Coronary artery (tissue), 2 donors: Measurements from ENCODE around the gene ABCC6.
"Not testable (repeated sequence)": the region's sequence is repeated elsewhere in the genome, so short reads cannot be mapped to it uniquely, and the experiment has no call there.

Experiments used
- DNase-seq: peaks from one replicate; pipeline ENCODE4 v3.0.0-alpha.2; 2017; ENCODE audit warnings: low spot score
- H3K27ac ChIP-seq, 2 donors: fragments of 200-600 bp; sonication (generic); one replicate each; pipeline ENCODE4 v1.5.1; 2016 to 2019
- H3K4me3 ChIP-seq: fragments of 200-600 bp; sonication (generic); 2 replicates; pipeline ENCODE4 v1.5.1; 2016; ENCODE audit warnings: mild to moderate bottlenecking, moderate library complexity
- CTCF ChIP-seq: fragments of 200-600 bp; sonication (generic); IDR thresholded peaks from one replicate; pipeline ENCODE4 v1.5.1; 2019; ENCODE audit warnings: antibody characterized with exemption

The ABCC6 gene

GRCh38 chr16:16159662-16160061 lies 63.6 kb downstream of the ABCC6 start:
- no peak for TF ChIP-seq CTCF
- no peak overlapping the region for H3K4me3 ChIP-seq
- DNase-seq = no peak
- no peak overlapping the region for H3K27ac ChIP-seq

GRCh38 chr16:16158741-16159374 lies 64.4 kb downstream of the ABCC6 start:
- no peak for DNase-seq
- no peak for TF ChIP-seq CTCF
- no peak overlapping the region for H3K4me3 ChIP-seq
- no peak overlapping the region for H3K27ac ChIP-seq

GRCh38 chr16:16158082-16158658 lies 65.1 kb downstream of the ABCC6 start:
- Histone ChIP-seq H3K4me3 (no peak overlapping the region), H3K27ac (no peak overlapping the region)
- DNase-seq = no peak
- no peak for TF ChIP-seq CTCF

- Histone ChIP-seq H3K4me3 (no peak overlapping the region), H3K27ac (no peak overlapping the region)
- no peak for DNase-seq
- TF ChIP-seq CTCF = no peak
Measured at GRCh38 chr16:16157166-16157565, 66.1 kb downstream of the ABCC6 start.

GRCh38 chr16:16155234-16155633 lies 68.1 kb downstream of the ABCC6 start:
- Histone ChIP-seq H3K4me3 (no peak overlapping the region), H3K27ac (no peak overlapping the region)
- no peak for TF ChIP-seq CTCF
- DNase-seq = no peak

- no peak overlapping the region for H3K27ac ChIP-seq
- TF ChIP-seq CTCF = no peak
- no peak for DNase-seq
- no peak overlapping the region for H3K4me3 ChIP-seq
Measured at GRCh38 chr16:16154281-16154951, 68.9 kb downstream of the ABCC6 start.

GRCh38 chr16:16153000-16153399 lies 70.3 kb downstream of the ABCC6 start:
- H3K4me3 ChIP-seq, H3K27ac ChIP-seq, DNase-seq: not testable (repeated sequence)
